MM.1S (cell line): Measurements from ENCODE around the gene KIF17.

ENCODE experiments used
- CTCF ChIP-seq: fragments of 300-600 bp; sonication (generic); IDR thresholded peaks from 2 replicates; pipeline ENCODE4 v1.5.1; 2016; ENCODE audit warnings: antibody characterized with exemption, low read length, mixed read lengths
- EZH2 ChIP-seq: fragments of 300-600 bp; sonication (generic); optimal IDR thresholded peaks from 2 replicates; pipeline ENCODE3; 2017; ENCODE audit warnings: low read depth, mild to moderate bottlenecking, antibody characterized with exemption, low read length, mixed read lengths
- EZH2phosphoT487 ChIP-seq: fragments of 300-600 bp; sonication (generic); IDR thresholded peaks from 2 replicates; pipeline ENCODE4 v1.6.1; 2018; ENCODE audit warnings: antibody characterized with exemption, low read length

GRCh38 chr1:20763417-20763816 is 45.6 kb upstream of the KIF17 start:
- no peak for TF ChIP-seq CTCF
- TF ChIP-seq EZH2phosphoT487, result no peak
- no peak for TF ChIP-seq EZH2
